ES-I3 (cell line): ENCODE results near the gene EIF1.

ENCODE experiments used
- H3K36me3 ChIP-seq: 2 replicates; pipeline ENCODE4 v1.6.1; 2013; ENCODE audit warnings: mild to moderate bottlenecking, low read length, control low read depth, moderate library complexity; ENCODE audit not compliant: insufficient read depth
- H3K4me1 ChIP-seq: 2 replicates; pipeline ENCODE4 v1.6.1; 2013; ENCODE audit warnings: mild to moderate bottlenecking, control low read depth, low read length; ENCODE audit not compliant: insufficient read depth
- H3K9ac ChIP-seq: 2 replicates; pipeline ENCODE4 v1.6.1; 2013; ENCODE audit warnings: low read depth, mild to moderate bottlenecking, low read length, moderate library complexity
- H3K9me3 ChIP-seq: 2 replicates; pipeline ENCODE4 v1.6.1; 2013; ENCODE audit warnings: mild to moderate bottlenecking, low read length, moderate library complexity; ENCODE audit not compliant: control insufficient read depth, insufficient read depth

The EIF1 gene

GRCh38 chr17:41652461-41652970 is 36.2 kb upstream of the EIF1 start:
- H3K36me3 ChIP-seq: no peaks in the 10 kb centered on the region
- H3K9me3 ChIP-seq: no peaks in the 10 kb centered on the region
- no peak overlapping the region for H3K9ac ChIP-seq
- H3K4me1 ChIP-seq: peaks cover 14% of the 10 kb centered on the region; the same call in 1 of the 2 replicates

DNA sequence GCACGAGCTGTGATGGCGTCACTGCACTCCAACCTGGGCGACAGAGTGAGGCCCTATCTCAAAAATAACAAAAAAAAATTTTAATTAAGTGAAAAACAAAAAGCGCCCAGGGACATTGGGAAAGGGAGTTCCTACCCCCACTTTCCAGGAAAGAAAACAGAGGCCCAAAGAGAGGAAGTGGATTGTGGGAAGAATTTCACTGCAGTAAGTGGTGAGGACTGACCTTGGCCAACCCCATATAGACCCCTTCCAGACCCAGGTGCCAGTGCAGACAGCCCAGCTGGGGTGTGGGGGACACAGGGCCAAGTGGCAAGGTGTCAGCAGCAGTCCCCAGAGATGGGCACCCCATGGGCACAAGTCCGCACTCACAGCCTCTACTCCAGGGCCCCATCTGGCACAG is 35.3 kb upstream of the EIF1 start:
- Histone ChIP-seq H3K9ac (no peak overlapping the region), H3K4me1 (peaks cover 12% of the 10 kb centered on the region; the same call in 1 of the 2 replicates), H3K9me3 (no peaks in the 10 kb centered on the region), H3K36me3 (no peaks in the 10 kb centered on the region)

DNA sequence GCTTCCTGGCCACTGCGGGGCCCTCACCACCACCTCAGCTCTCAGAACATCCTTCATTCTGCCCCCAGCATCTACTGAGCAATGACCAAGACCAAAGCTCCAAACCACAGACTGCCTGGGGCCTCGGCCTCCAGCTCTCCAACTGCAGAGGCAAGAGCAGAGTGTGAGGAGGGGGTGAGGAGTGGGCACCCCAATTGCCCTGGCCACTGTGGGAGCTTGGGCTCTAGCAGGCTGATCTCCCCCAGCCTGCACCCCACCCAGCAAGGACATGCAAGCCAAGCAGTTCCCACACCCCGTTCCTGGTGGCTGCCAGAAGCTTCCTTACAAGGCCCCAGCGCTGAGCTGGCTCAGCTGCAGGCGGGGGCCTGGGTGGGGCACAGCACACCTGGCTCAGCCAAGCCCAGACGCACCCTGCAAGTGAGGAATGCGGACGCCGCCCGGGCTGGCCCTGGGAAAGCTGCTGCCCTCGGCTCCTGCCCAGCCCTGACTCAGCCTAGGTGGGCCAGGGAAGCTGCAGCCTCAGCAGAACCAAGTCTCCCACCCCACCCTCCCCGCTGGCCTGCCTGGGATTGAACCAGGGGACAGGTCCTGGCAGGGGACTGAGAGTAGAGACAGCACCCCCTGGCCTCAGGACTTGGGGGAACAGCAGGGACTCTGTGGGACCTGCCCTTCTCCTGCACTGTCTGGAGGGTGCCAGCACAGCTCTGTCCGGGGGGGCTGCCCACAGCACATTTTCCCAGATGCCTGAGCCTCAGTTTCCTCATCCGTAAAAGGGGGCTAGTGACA is 34.6 kb upstream of the EIF1 start:
- Histone ChIP-seq H3K9ac (no peak overlapping the region), H3K9me3 (no peaks in the 10 kb centered on the region), H3K36me3 (no peaks in the 10 kb centered on the region), H3K4me1 (peaks cover 12% of the 10 kb centered on the region; the same call in 1 of the 2 replicates)

- peaks cover 12% of the 10 kb centered on the region; the same call in 1 of the 2 replicates for H3K4me1 ChIP-seq
- no peaks in the 10 kb centered on the region for H3K36me3 ChIP-seq
- no peak overlapping the region for H3K9ac ChIP-seq
- no peaks in the 10 kb centered on the region for H3K9me3 ChIP-seq
These were observed 33.7 kb upstream of the EIF1 start for GRCh38 chr17:41654678-41655607.

GRCh38 chr17:41655611-41656111 is 33.0 kb upstream of the EIF1 start:
- H3K9me3 ChIP-seq: no peaks in the 10 kb centered on the region
- no peaks in the 10 kb centered on the region for H3K36me3 ChIP-seq
- no peak overlapping the region for H3K9ac ChIP-seq
- H3K4me1 ChIP-seq: peaks cover 12% of the 10 kb centered on the region; the same call in 1 of the 2 replicates

DNA sequence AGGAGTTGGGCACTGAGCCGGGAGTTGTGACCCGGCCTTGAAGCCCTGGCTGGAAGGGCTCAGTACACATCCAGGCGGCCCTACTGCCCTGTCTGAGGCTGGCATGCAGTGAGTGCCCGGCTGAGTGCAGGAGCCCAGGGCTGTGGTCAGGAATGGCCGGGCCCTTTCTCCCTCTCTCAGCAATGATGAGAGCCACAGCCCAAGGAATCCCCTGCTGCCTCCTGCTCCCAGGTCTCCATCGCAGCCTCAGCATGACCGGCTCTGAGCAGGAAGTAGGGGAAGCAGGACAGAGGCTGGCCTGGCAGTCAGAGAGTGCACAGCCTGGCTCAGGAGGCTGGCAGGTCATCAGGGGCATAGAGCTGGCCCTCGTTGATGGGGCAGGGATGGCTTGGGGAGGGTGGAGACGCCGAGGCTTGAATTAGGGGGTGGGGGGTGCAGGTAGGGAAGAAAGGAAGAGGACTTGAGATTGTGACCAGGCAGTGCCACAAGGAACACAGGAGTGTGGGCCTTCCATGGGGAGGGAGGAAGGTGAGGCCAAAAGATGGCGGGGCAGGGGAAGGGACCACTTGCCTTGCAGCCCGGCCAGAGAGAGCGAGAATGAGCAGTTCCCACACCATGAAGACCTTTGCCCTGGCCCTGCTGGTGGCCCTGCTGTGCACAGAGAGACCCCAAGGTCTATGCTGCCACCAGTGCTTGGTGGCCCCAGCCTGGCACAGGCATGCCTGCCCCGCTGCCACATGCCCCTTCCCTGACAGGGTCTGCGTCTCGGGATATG is 32.2 kb upstream of the EIF1 start:
- Histone ChIP-seq H3K36me3 (no peaks in the 10 kb centered on the region), H3K9me3 (no peaks in the 10 kb centered on the region), H3K4me1 (peaks cover 12% of the 10 kb centered on the region; the same call in 1 of the 2 replicates), H3K9ac (no peak overlapping the region)

GRCh38 chr17:41657176-41657754 is 31.4 kb upstream of the EIF1 start:
- H3K9me3 ChIP-seq: no peaks in the 10 kb centered on the region
- no peaks in the 10 kb centered on the region for H3K36me3 ChIP-seq
- no peak overlapping the region for H3K9ac ChIP-seq
- H3K4me1 ChIP-seq: peaks cover 12% of the 10 kb centered on the region; the same call in 1 of the 2 replicates

- H3K36me3 ChIP-seq: no peaks in the 10 kb centered on the region
- H3K4me1 ChIP-seq: peaks cover 12% of the 10 kb centered on the region; the same call in 1 of the 2 replicates
- no peaks in the 10 kb centered on the region for H3K9me3 ChIP-seq
- H3K9ac ChIP-seq: no peak overlapping the region
These were observed 30.7 kb upstream of the EIF1 start for GRCh38 chr17:41657936-41658335.

DNA sequence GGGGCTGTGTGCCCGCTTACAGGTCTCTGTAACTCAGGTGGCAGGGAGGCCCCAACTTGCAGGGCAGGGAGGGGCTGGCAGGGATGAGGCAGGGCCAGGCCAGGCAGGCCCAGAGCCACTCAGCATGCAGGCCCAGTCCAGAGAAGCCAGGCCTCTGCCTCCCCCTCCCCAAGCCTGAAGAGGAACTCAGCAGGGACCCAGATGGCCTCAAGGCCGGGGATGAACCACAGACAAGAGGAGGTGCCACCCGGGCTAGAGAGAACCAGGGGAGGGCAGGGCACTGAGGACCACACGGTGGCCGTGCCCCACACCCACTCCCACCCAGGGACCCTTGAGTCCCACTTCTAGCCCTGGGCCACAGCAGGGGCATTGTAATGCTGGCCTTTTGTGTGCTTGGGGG is 29.8 kb upstream of the EIF1 start:
- peaks cover 12% of the 10 kb centered on the region; the same call in 1 of the 2 replicates for H3K4me1 ChIP-seq
- H3K9me3 ChIP-seq: no peaks in the 10 kb centered on the region
- H3K9ac ChIP-seq: no peak overlapping the region
- no peaks in the 10 kb centered on the region for H3K36me3 ChIP-seq

DNA sequence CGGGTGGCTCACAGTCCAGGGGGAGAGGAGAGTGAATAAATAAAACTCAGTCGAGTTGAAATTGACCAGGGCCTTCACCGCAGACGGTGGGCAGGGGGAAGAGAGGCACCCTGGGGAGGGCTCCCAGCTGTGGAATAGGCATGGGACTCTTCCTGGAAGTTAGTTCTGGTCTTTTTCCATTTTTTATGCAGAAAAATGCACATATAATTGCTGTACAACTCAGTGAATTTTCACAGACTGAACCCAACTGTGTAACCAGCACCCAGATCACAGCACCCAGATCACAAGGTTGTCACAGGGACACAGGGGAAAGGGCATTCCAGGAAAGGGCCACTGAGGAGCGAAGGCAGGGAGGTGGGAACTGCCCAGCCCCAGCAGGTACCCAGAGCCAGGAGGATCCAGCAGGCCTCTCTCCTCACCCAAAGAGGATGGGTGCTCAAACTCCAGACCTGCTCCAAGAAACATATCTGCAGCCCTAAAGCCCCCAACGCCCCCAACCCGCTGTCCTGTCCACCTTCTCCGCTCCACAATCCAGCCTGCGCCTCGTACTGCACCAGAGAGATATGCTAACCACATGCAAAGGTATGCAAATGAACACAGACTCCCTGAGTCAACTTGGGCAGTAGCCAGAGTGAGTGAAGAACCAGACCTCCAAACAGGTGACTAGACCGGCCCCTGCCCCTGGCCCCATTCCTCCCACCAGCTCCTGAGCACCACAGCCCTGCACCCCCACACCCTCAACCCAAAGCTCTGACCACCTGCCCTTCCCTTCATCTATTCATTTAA is 29.1 kb upstream of the EIF1 start:
- H3K9ac ChIP-seq: no peak overlapping the region
- no peaks in the 10 kb centered on the region for H3K9me3 ChIP-seq
- H3K36me3 ChIP-seq: no peaks in the 10 kb centered on the region
- peaks cover 11% of the 10 kb centered on the region; the same call in 1 of the 2 replicates for H3K4me1 ChIP-seq

- H3K9me3 ChIP-seq: no peaks in the 10 kb centered on the region
- H3K9ac ChIP-seq: no peak overlapping the region
- H3K36me3 ChIP-seq: no peaks in the 10 kb centered on the region
- peaks cover 5% of the 10 kb centered on the region; the same call in 1 of the 2 replicates for H3K4me1 ChIP-seq
These were observed 28.4 kb upstream of the EIF1 start for GRCh38 chr17:41660221-41660711.

DNA sequence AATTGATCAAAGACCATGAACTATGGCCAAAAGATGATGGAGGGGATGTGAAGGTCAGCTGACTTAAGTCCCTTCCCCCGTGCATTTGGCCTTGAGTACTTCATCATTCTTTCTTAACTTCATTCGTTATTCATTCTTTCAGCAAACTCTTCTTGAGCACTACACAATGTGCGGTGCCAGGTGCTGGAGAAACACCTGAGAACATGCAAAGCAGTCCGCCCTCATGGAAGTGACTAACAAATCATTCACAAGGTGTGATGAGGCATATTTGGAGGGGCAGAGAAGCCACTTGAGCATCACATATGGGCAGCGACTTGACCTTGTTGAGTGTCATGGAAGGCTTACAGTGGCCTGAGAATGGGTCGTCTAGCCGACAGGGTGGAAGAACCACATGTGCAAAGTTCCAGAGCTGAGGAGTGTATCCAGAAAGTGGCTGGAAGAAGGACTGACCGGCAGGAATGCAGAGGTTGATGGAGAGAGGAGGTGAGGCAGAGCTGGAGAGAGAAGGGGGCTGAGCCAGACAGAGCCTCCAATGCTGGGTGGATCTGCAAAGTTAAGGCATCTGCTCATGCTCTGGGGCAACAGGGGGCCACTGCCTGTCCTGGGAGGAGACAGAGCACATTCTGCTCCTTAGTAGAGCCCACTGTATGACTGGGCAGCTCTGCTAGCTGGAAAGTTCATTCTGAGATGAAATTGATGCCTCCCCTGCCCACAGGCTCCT is 25.1 kb upstream of the EIF1 start:
- H3K36me3 ChIP-seq: no peaks in the 10 kb centered on the region
- H3K9ac ChIP-seq: no peak overlapping the region
- no peaks in the 10 kb centered on the region; the same call in 1 of the 2 replicates for H3K4me1 ChIP-seq
- no peaks in the 10 kb centered on the region for H3K9me3 ChIP-seq
